Neural progenitor cell (in vitro differentiated cells): ENCODE data around the gene TUBAL3. TPM values are rescaled to one million over a fixed set of nuclear protein-coding genes. Genes with fewer than 3 reads are reported as not detected.

Experiments used
- DNase-seq: peaks from one replicate; pipeline ENCODE4 v3.0.0-alpha.2; 2016; ENCODE audit warnings: low spot score
- H2AFZ ChIP-seq: fragments of 200-600 bp; sonication (generic); replicated peaks from 2 replicates; pipeline ENCODE4 v1.6.1; 2016; ENCODE audit warnings: antibody characterized with exemption
- H3F3A ChIP-seq: fragments of 200-600 bp; sonication (generic); 2 replicates; pipeline ENCODE4 v1.6.1; 2016; ENCODE audit warnings: antibody characterized with exemption, low read depth
- H3K27ac ChIP-seq: fragments of 200-600 bp; sonication (generic); 2 replicates; pipeline ENCODE4 v1.5.1; 2016; ENCODE audit warnings: mild to moderate bottlenecking
- H3K27me3 ChIP-seq: fragments of 200-600 bp; sonication (generic); 2 replicates; pipeline ENCODE4 v1.6.1; 2016; ENCODE audit warnings: mild to moderate bottlenecking, moderate library complexity
- H3K36me3 ChIP-seq: fragments of 200-600 bp; sonication (generic); 2 replicates; pipeline ENCODE4 v1.5.1; 2016
- H3K4me1 ChIP-seq: fragments of 200-600 bp; sonication (generic); 2 replicates; pipeline ENCODE4 v1.6.1; 2016; ENCODE audit warnings: mixed run types
- H3K4me2 ChIP-seq: fragments of 200-600 bp; sonication (generic); 2 replicates; pipeline ENCODE4 v1.6.1; 2016
- H3K4me3 ChIP-seq: fragments of 200-600 bp; sonication (generic); 2 replicates; pipeline ENCODE4 v1.5.1; 2016
- H3K79me2 ChIP-seq: fragments of 200-600 bp; sonication (generic); 2 replicates; pipeline ENCODE4 v1.6.1; 2016; ENCODE audit warnings: low read depth
- H3K9ac ChIP-seq: fragments of 200-600 bp; sonication (generic); 2 replicates; pipeline ENCODE4 v1.6.1; 2016
- H3K9me3 ChIP-seq: fragments of 200-600 bp; sonication (generic); 2 replicates; pipeline ENCODE4 v1.5.1; 2016; ENCODE audit warnings: low read depth
- H4K20me1 ChIP-seq: fragments of 200-600 bp; sonication (generic); 2 replicates; pipeline ENCODE4 v1.6.1; 2016; ENCODE audit warnings: low read depth
- H3K27ac Mint-ChIP-seq: 3 replicates; pipeline ENCODE4 v1.8.0; 2021; ENCODE audit warnings: mixed read lengths
- H3K27me3 Mint-ChIP-seq: 2 replicates; pipeline ENCODE4 v1.8.0; 2022; ENCODE audit warnings: low read depth, mild to moderate bottlenecking, inconsistent platforms, moderate library complexity, mixed read lengths; ENCODE audit not compliant: insufficient read depth
- H3K36me3 Mint-ChIP-seq: 3 replicates; pipeline ENCODE4 v1.8.0; 2021; ENCODE audit warnings: mixed read lengths
- H3K4me1 Mint-ChIP-seq: 3 replicates; pipeline ENCODE4 v1.8.0; 2021; ENCODE audit warnings: mixed read lengths
- H3K4me3 Mint-ChIP-seq: 3 replicates; pipeline ENCODE4 v1.8.0; 2021; ENCODE audit warnings: mild to moderate bottlenecking, moderate library complexity, mixed read lengths
- H3K9me3 Mint-ChIP-seq: 3 replicates; pipeline ENCODE4 v1.8.0; 2020; ENCODE audit warnings: mixed read lengths
- EZH2 ChIP-seq: fragments of 200-600 bp; sonication (generic); IDR thresholded peaks from 2 replicates; pipeline ENCODE4 v1.6.1; 2017; ENCODE audit warnings: antibody characterized with exemption, mild to moderate bottlenecking, moderate library complexity
- EZH2phosphoT487 ChIP-seq: fragments of 200-600 bp; sonication (generic); IDR thresholded peaks from 2 replicates; pipeline ENCODE4 v1.6.1; 2017; ENCODE audit warnings: antibody characterized with exemption
- total RNA-seq: library from RNA; depleted of rRNA; stranded (reverse); fragments of >200 nt; gene quantifications from 2 replicates; pipeline ENCODE4 v1.2.3, GENCODE V29; 2015; ENCODE audit warnings: low replicate concordance
- TF ChIP-seq, protein P1 (sequence below): fragments of 200-600 bp; sonication (generic); IDR thresholded peaks from 2 replicates; pipeline ENCODE4 v1.5.1; 2017; ENCODE audit warnings: antibody characterized with exemption, mild to moderate bottlenecking

The TUBAL3 gene
- total RNA-seq, 1 donor from 2014 or later = not detected

DNA sequence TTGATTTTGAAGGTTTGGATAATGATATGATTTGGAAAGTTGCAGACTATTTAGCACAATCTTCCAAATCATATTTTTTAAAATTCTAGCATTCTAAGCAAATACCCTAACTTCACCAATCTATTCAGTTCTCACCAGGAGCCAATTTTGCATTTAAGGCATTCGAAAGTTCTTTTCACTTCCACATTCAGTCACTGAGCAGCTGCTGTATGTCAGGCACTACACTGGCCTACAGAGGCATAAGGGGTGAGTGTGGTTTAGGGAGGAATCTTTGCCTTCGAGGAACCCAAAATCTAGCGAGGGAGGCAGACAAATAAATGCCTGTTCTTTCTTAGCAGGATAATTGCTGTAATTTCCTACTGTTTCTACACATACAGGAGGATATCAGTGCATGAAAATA, 50.6 kb downstream of the TUBAL3 start:
- H3K36me3 Mint-ChIP-seq = no peaks in the 10 kb centered on the region
- Histone ChIP-seq H3K9me3 (no peaks in the 10 kb centered on the region), H3K27me3 (no peaks in the 10 kb centered on the region), H3K79me2 (no peaks in the 10 kb centered on the region), H3F3A (no peaks in the 10 kb centered on the region), H3K27ac (no peak overlapping the region), H2AFZ (no peak overlapping the region), H3K9ac (no peak overlapping the region), H3K4me2 (no peak overlapping the region), H3K4me3 (no peak overlapping the region), H3K36me3 (no peaks in the 10 kb centered on the region), H4K20me1 (no peaks in the 10 kb centered on the region), H3K4me1 (no peaks in the 10 kb centered on the region)
- no peak for DNase-seq
- H3K27ac Mint-ChIP-seq = no peak overlapping the region
- H3K27me3 Mint-ChIP-seq = peaks cover 2% of the 10 kb centered on the region
- H3K4me1 Mint-ChIP-seq = no peaks in the 10 kb centered on the region
- H3K4me3 Mint-ChIP-seq = no peak overlapping the region
- TF ChIP-seq EZH2phosphoT487 (no peak), EZH2 (no peak)
- TF ChIP-seq, protein P1, sequence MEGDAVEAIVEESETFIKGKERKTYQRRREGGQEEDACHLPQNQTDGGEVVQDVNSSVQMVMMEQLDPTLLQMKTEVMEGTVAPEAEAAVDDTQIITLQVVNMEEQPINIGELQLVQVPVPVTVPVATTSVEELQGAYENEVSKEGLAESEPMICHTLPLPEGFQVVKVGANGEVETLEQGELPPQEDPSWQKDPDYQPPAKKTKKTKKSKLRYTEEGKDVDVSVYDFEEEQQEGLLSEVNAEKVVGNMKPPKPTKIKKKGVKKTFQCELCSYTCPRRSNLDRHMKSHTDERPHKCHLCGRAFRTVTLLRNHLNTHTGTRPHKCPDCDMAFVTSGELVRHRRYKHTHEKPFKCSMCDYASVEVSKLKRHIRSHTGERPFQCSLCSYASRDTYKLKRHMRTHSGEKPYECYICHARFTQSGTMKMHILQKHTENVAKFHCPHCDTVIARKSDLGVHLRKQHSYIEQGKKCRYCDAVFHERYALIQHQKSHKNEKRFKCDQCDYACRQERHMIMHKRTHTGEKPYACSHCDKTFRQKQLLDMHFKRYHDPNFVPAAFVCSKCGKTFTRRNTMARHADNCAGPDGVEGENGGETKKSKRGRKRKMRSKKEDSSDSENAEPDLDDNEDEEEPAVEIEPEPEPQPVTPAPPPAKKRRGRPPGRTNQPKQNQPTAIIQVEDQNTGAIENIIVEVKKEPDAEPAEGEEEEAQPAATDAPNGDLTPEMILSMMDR = no peak
- no peaks in the 10 kb centered on the region for H3K9me3 Mint-ChIP-seq

GRCh38 chr10:5349362-5349761, 55.3 kb downstream of the TUBAL3 start:
- Histone ChIP-seq H3K9me3 (no peaks in the 10 kb centered on the region), H3K27me3 (no peaks in the 10 kb centered on the region), H3K36me3 (no peaks in the 10 kb centered on the region), H3F3A (no peaks in the 10 kb centered on the region), H3K9ac (no peak overlapping the region), H3K4me1 (no peaks in the 10 kb centered on the region), H3K4me3 (no peak overlapping the region), H3K79me2 (no peaks in the 10 kb centered on the region), H2AFZ (no peak overlapping the region), H3K27ac (no peak overlapping the region), H3K4me2 (no peak overlapping the region), H4K20me1 (no peaks in the 10 kb centered on the region)
- Mint-ChIP-seq H3K27me3 (peaks cover 5% of the 10 kb centered on the region), H3K36me3 (no peaks in the 10 kb centered on the region), H3K27ac (no peak overlapping the region), H3K4me1 (no peaks in the 10 kb centered on the region), H3K9me3 (no peaks in the 10 kb centered on the region), H3K4me3 (no peak overlapping the region)
- no peak for DNase-seq
- no peak for TF ChIP-seq EZH2
- TF ChIP-seq EZH2phosphoT487 = no peak
- TF ChIP-seq, protein P1 = no peak

GRCh38 chr10:5346881-5347280, 57.7 kb downstream of the TUBAL3 start:
- no peaks in the 10 kb centered on the region for H3K79me2 ChIP-seq
- no peaks in the 10 kb centered on the region for H3F3A ChIP-seq
- H3K4me1 ChIP-seq = no peaks in the 10 kb centered on the region
- no peak overlapping the region for H3K4me3 Mint-ChIP-seq
- H3K27ac Mint-ChIP-seq = no peak overlapping the region
- H3K9me3 Mint-ChIP-seq = no peaks in the 10 kb centered on the region
- DNase-seq = no peak
- H3K36me3 ChIP-seq = no peaks in the 10 kb centered on the region
- H3K27me3 Mint-ChIP-seq = peaks cover 5% of the 10 kb centered on the region
- no peaks in the 10 kb centered on the region for H3K9me3 ChIP-seq
- peaks cover 6% of the 10 kb centered on the region for H3K4me1 Mint-ChIP-seq
- no peaks in the 10 kb centered on the region for H3K27me3 ChIP-seq
- H3K9ac ChIP-seq = no peak overlapping the region
- H3K4me3 ChIP-seq = no peak overlapping the region
- H3K4me2 ChIP-seq = no peak overlapping the region
- H3K27ac ChIP-seq = no peak overlapping the region
- TF ChIP-seq, protein P1 = no peak
- TF ChIP-seq EZH2phosphoT487 = no peak
- TF ChIP-seq EZH2 = no peak
- no peaks in the 10 kb centered on the region for H4K20me1 ChIP-seq
- no peak overlapping the region for H2AFZ ChIP-seq
- H3K36me3 Mint-ChIP-seq = no peaks in the 10 kb centered on the region

DNA sequence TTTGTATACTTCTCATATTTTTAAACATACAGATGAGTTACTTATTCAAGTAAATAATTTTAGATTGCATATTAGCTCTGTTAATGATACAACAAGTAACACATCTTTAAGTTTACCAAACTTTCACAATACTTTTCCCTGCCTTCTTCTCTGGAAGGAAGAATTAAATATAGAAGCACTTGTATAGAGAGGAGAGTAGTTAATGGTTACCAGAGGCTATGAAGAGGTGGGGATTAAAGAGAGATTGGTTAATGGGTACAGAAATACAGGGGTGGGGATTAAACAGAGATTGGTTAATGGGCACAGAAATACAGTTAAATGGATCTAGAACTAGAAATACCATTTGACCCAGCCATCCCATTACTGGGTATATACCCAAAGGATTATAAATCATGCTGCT, 59.9 kb downstream of the TUBAL3 start:
- H3F3A ChIP-seq = no peaks in the 10 kb centered on the region
- no peaks in the 10 kb centered on the region for H4K20me1 ChIP-seq
- DNase-seq = no peak
- H3K27me3 ChIP-seq = no peaks in the 10 kb centered on the region
- H3K9me3 ChIP-seq = no peaks in the 10 kb centered on the region
- H3K79me2 ChIP-seq = no peaks in the 10 kb centered on the region
- H3K27ac ChIP-seq = no peak overlapping the region
- H3K4me1 ChIP-seq = no peaks in the 10 kb centered on the region
- Mint-ChIP-seq H3K4me1 (peaks cover 9% of the 10 kb centered on the region), H3K4me3 (no peak overlapping the region), H3K9me3 (no peaks in the 10 kb centered on the region), H3K27ac (no peak overlapping the region), H3K36me3 (no peaks in the 10 kb centered on the region), H3K27me3 (peaks cover 5% of the 10 kb centered on the region)
- no peak for TF ChIP-seq EZH2
- TF ChIP-seq EZH2phosphoT487 = no peak
- TF ChIP-seq, protein P1 = no peak
- H3K36me3 ChIP-seq = no peaks in the 10 kb centered on the region
- H3K9ac ChIP-seq = no peak overlapping the region
- no peak overlapping the region for H2AFZ ChIP-seq
- H3K4me3 ChIP-seq = no peak overlapping the region
- H3K4me2 ChIP-seq = no peak overlapping the region
